ENCODE measurements around the gene TMEM131L.

TMEM131L gene

GRCh38 chr4:153579410-153579809 lies 113.2 kb downstream of the TMEM131L start:
- H3K4me3 ChIP-seq (replicated peaks; ENCODE audit: low read depth, low read length): no peak overlapping the region
- no peaks in the 10 kb centered on the region for H3K27me3 ChIP-seq (replicated peaks; ENCODE audit: control insufficient read depth, insufficient read depth, low read length)
- H3K36me3 ChIP-seq (ENCODE audit: control insufficient read depth, insufficient read depth, low read length): peaks cover 12% of the 10 kb centered on the region
- DNase-seq (ENCODE audit: extremely low read depth, insufficient read length): no peak
- TF ChIP-seq, protein P1, sequence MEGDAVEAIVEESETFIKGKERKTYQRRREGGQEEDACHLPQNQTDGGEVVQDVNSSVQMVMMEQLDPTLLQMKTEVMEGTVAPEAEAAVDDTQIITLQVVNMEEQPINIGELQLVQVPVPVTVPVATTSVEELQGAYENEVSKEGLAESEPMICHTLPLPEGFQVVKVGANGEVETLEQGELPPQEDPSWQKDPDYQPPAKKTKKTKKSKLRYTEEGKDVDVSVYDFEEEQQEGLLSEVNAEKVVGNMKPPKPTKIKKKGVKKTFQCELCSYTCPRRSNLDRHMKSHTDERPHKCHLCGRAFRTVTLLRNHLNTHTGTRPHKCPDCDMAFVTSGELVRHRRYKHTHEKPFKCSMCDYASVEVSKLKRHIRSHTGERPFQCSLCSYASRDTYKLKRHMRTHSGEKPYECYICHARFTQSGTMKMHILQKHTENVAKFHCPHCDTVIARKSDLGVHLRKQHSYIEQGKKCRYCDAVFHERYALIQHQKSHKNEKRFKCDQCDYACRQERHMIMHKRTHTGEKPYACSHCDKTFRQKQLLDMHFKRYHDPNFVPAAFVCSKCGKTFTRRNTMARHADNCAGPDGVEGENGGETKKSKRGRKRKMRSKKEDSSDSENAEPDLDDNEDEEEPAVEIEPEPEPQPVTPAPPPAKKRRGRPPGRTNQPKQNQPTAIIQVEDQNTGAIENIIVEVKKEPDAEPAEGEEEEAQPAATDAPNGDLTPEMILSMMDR (IDR thresholded peaks at IDR 0.05; ENCODE audit: insufficient read depth, low read length, poor library complexity, severe bottlenecking): no peak

DNA sequence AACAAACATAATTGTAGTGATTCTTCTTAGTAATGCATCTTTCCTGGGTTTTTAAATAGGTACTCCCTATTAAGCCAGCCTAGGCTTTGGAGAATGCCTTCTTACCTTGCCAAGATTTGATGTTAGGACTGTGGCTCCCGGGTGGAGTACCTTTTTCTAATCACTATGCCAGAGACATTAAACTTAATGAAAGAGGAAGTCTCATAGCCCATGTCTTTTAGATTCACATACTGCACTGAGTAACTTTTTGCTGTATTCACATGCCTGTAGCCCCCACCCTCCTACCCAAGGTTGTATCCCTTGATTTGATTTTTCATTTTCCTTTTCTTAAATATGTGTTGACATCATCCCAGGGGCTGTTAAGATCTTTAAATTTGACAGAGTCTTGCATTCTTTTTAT lies 113.7 kb downstream of the TMEM131L start:
- H3K27me3 ChIP-seq (replicated peaks; ENCODE audit: control insufficient read depth, insufficient read depth, low read length): no peaks in the 10 kb centered on the region
- TF ChIP-seq, protein P1 (IDR thresholded peaks at IDR 0.05; ENCODE audit: insufficient read depth, low read length, poor library complexity, severe bottlenecking): no peak
- no peak for DNase-seq (ENCODE audit: extremely low read depth, insufficient read length)
- no peak overlapping the region for H3K4me3 ChIP-seq (replicated peaks; ENCODE audit: low read depth, low read length)
- H3K36me3 ChIP-seq (ENCODE audit: control insufficient read depth, insufficient read depth, low read length): peaks cover 14% of the 10 kb centered on the region

GRCh38 chr4:153582954-153583702 lies 117.0 kb downstream of the TMEM131L start:
- Histone ChIP-seq H3K27me3 (replicated peaks; ENCODE audit: control insufficient read depth, insufficient read depth, low read length) (no peaks in the 10 kb centered on the region), H3K4me3 (replicated peaks; ENCODE audit: low read depth, low read length) (no peak overlapping the region), H3K36me3 (ENCODE audit: control insufficient read depth, insufficient read depth, low read length) (peaks cover 10% of the 10 kb centered on the region)
- TF ChIP-seq, protein P1 (IDR thresholded peaks at IDR 0.05; ENCODE audit: insufficient read depth, low read length, poor library complexity, severe bottlenecking): no peak
- no peak for DNase-seq (ENCODE audit: extremely low read depth, insufficient read length)

DNA sequence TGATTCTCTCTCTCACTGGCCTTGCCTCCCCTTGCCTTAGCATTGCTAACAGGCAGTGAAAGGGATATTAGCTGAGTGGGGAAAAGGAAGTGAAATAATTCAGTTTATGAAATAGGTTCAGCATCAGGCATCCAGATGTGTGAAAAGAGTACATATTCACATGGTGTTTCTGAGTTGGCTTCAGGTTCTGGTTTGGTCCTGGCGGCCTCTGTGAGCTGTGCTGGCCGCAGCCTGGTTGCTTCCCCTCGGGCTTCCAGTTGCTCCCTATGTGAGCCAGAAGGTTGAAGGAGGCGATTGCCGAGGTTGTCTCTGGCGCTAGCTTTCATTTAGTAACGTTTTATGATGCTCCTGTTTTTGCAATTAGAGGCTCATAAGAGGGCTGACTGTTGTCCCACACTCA lies 118.9 kb downstream of the TMEM131L start:
- Histone ChIP-seq H3K4me3 (replicated peaks; ENCODE audit: low read depth, low read length) (no peak overlapping the region), H3K27me3 (replicated peaks; ENCODE audit: control insufficient read depth, insufficient read depth, low read length) (no peaks in the 10 kb centered on the region), H3K36me3 (ENCODE audit: control insufficient read depth, insufficient read depth, low read length) (peaks cover 15% of the 10 kb centered on the region)
- TF ChIP-seq, protein P1 (IDR thresholded peaks at IDR 0.05; ENCODE audit: insufficient read depth, low read length, poor library complexity, severe bottlenecking): no peak
- no peak for DNase-seq (ENCODE audit: extremely low read depth, insufficient read length)

DNA sequence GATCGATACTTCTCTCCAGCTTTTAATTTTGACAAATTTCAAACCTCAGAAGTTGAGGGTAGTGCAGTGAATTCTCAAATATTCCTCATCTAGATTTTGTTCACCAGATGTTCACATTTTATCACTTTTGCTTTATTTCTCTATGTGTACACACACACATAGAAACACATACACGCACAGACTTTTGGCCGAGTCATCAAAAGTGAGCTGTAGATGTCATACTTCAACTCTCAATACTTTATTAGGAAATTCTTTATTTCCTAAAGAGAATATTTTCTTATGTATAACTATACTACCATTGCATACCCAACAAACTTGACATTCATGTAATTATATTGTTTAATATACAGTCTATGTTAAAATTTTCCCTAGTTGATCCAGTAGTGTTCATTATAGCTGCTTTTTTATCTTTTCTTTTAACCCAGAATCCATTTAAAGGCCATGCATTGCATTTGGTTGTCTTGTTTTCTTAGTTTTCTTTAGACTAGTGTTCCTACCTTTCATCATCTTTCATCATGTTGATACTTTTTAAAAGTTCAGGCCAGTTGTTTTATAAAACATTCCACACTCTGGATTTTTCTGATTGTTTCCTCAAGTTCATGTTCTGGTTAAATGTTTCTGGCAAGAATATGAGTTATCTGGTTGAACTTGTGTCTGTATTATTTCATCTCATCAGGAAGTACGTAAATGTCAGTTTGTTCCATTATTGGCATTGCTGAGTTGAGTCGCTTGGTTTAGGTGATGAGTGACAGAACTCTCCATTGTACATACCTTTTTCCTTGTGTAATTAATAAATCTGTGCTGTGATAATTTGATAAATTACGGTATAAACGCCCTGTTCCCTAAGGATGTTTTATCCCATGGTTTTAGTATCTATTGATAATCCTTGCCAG lies 123.8 kb downstream of the TMEM131L start:
- TF ChIP-seq, protein P1 (IDR thresholded peaks at IDR 0.05; ENCODE audit: insufficient read depth, low read length, poor library complexity, severe bottlenecking): no peak
- Histone ChIP-seq H3K4me3 (replicated peaks; ENCODE audit: low read depth, low read length) (no peak overlapping the region), H3K27me3 (replicated peaks; ENCODE audit: control insufficient read depth, insufficient read depth, low read length) (no peaks in the 10 kb centered on the region), H3K36me3 (ENCODE audit: control insufficient read depth, insufficient read depth, low read length) (peaks cover 24% of the 10 kb centered on the region)
- no peak for DNase-seq (ENCODE audit: extremely low read depth, insufficient read length)
